ENCODE data around the gene FAM107B.

DNA sequence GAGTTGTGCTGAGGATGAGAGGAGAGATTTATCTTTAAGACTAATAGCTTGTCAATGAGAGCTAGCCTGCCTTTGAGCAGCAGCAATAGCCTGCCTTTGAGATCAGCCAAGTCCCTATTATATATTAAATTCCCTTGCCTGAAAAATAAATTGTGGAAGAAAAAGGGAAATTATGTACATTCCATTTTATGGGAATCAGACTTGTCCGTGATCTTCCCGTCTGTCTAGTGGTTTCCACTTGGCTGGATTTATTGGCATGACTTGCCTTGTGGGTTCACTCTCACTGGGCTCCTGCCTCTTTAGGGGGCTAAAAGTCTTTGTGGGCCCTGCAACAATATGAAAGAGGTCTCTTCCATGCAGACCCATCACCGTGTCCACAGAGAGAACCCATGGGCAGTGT lies 272.3 kb downstream of the FAM107B start:
- TF ChIP-seq, protein P1, sequence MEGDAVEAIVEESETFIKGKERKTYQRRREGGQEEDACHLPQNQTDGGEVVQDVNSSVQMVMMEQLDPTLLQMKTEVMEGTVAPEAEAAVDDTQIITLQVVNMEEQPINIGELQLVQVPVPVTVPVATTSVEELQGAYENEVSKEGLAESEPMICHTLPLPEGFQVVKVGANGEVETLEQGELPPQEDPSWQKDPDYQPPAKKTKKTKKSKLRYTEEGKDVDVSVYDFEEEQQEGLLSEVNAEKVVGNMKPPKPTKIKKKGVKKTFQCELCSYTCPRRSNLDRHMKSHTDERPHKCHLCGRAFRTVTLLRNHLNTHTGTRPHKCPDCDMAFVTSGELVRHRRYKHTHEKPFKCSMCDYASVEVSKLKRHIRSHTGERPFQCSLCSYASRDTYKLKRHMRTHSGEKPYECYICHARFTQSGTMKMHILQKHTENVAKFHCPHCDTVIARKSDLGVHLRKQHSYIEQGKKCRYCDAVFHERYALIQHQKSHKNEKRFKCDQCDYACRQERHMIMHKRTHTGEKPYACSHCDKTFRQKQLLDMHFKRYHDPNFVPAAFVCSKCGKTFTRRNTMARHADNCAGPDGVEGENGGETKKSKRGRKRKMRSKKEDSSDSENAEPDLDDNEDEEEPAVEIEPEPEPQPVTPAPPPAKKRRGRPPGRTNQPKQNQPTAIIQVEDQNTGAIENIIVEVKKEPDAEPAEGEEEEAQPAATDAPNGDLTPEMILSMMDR (IDR thresholded peaks at IDR 0.05), result no peak
- TF ChIP-seq POLR2A (IDR thresholded peaks at IDR 0.05), result no peak

All from adrenal gland (tissue), 5 donors.